ENCODE measurements around the gene ANKS1B. TPM values are rescaled to one million over a fixed set of nuclear protein-coding genes. Genes with fewer than 3 reads are reported as not detected.

The ANKS1B gene
- total and polyA plus RNA-seq, 11 donors, result 0.62 to 5.8 (median 1.8) TPM

DNA sequence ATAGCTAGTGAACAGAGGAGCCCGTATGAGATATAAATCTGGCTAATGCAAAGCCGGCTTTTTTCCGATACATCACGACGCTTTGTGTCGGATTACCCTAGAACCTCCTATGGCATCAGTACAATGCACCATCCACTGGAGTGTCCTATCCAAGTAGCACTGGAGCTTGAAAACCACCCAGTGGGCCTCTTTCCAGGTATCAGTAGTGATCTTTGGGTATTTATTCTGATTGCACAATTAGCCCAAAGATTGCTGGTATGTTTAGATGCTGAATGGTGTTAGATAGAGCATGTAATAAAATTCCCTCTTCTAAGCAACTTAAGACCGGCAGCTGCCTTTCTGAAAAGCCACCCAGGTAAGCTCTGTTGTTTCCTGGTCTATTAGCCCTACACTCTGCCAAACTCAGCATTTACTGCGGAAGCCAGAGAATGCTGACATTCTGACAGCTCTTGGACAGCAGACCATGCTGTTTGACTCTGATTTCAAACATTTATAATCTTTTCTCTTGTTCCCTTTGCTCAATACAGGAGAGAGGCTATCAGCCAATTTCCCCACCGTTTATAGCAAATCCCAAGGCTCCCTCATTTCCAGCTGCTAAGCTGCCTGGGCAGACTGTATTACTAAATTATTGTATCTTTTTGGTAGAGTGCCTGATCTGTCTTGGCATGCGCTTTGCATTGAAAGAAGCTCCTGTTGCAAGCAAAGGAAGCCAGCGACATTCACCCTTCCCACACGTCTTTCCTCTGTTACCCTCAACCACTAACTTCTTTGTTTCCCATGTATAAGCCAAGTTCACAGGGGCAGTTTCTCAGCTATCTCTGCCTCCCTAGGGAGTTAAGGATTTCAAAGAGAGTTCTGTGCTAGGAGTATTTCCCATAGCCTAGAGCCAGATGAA, 725.4 kb downstream of the ANKS1B start:
- H3K4me3 ChIP-seq, result no peak overlapping the region
- intact Hi-C loops (cut with DNase I), result no loop called here
- peaks cover 0 to 4% (median 0%) of the 10 kb centered on the region in 12 donors for H3K4me1 ChIP-seq
- H3K9me3 ChIP-seq, result no peaks in the 10 kb centered on the region
- DNase-seq (peak in 2 of 5 donors; percentile 10 to 36), ATAC-seq (peak in 2 of 4 donors; percentile 44 to 65)
- peak overlapping the region in 3 of 12 donors; percentile 1 to 38 (median 19) for H3K27ac ChIP-seq
- WGBS, 4 donors, result 66 to 72% (median 70%) methylated on average over 12 of the region's 12 CpGs
- no peaks in the 10 kb centered on the region for H3K27me3 ChIP-seq
- no peak for TF ChIP-seq CTCF (IDR thresholded peaks at IDR 0.05)
- no peak for TF ChIP-seq POLR2A (IDR thresholded peaks at IDR 0.05)
- H3K36me3 ChIP-seq, result no peaks in the 10 kb centered on the region

GRCh38 chr12:99257672-99258071, 727.1 kb downstream of the ANKS1B start:
- no peak for TF ChIP-seq POLR2A (IDR thresholded peaks at IDR 0.05)
- H3K36me3 ChIP-seq, result no peaks in the 10 kb centered on the region
- no peak for DNase-seq
- no peak overlapping the region for H3K4me3 ChIP-seq
- intact Hi-C loops (cut with DNase I), result no loop called here
- H3K27me3 ChIP-seq, result no peaks in the 10 kb centered on the region
- peak in 1 of 4 donors; percentile 31 for ATAC-seq
- no peaks in the 10 kb centered on the region for H3K9me3 ChIP-seq
- H3K27ac ChIP-seq, result no peak overlapping the region
- H3K4me1 ChIP-seq, result peaks cover 0 to 4% (median 0%) of the 10 kb centered on the region in 12 donors

- TF ChIP-seq CTCF (IDR thresholded peaks at IDR 0.05) (no peak), POLR2A (IDR thresholded peaks at IDR 0.05) (no peak)
- intact Hi-C loops (cut with DNase I), result no loop called here
- no peaks in the 10 kb centered on the region for H3K36me3 ChIP-seq
- DNase-seq (no peak), ATAC-seq (no peak)
- H3K27me3 ChIP-seq, result no peaks in the 10 kb centered on the region
- WGBS, 4 donors, result 88 to 96% (median 90%) methylated on average over 3 of the region's 3 CpGs
- no peaks in the 10 kb centered on the region for H3K9me3 ChIP-seq
- no peak overlapping the region for H3K4me3 ChIP-seq
- H3K27ac ChIP-seq, result no peak overlapping the region
- H3K4me1 ChIP-seq, result peaks cover 0 to 3% (median 0%) of the 10 kb centered on the region in 12 donors
Observed at GRCh38 chr12:99253068-99253467, 731.7 kb downstream of the ANKS1B start.

GRCh38 chr12:99250091-99250490, 734.6 kb downstream of the ANKS1B start:
- Histone ChIP-seq H3K4me3 (no peak overlapping the region), H3K4me1 (no peaks in the 10 kb centered on the region), H3K9me3 (no peaks in the 10 kb centered on the region), H3K36me3 (no peaks in the 10 kb centered on the region), H3K27ac (no peak overlapping the region), H3K27me3 (no peaks in the 10 kb centered on the region)
- intact Hi-C loops (cut with DNase I), result no loop called here
- TF ChIP-seq CTCF (IDR thresholded peaks at IDR 0.05) (no peak), POLR2A (IDR thresholded peaks at IDR 0.05) (no peak)
- DNase-seq (no peak), ATAC-seq (no peak)
- 39 to 62% (median 58%) methylated on average over 3 of the region's 3 CpGs for WGBS, 4 donors
